Activated CD8-positive, alpha-beta T cell treated with anti-CD3 and anti-CD28 coated beads, Interleukin-2, amount 10 ng/mL, durations not matched to agents 7 days and 5 days (primary cell): ENCODE measurements around the gene PTPA. TPM values are rescaled to one million over a fixed set of nuclear protein-coding genes. Genes with fewer than 3 reads are reported as not detected.

ENCODE experiments used
- ATAC-seq: fragments of 150-1000 bp; cut with Tn5 transposase; one replicate; pipeline ENCODE4 v1.10.0; 2021; ENCODE audit warnings: moderate library complexity
- CTCF ChIA-PET: fragments of 350-600 bp; sonication (Branson Sonifier 250); formaldehyde crosslinking; loops from one replicate; lab custom pipeline; 2021; ENCODE audit warnings: antibody characterized with exemption; lab: Charles Lee
- POLR2A ChIA-PET: fragments of 350-600 bp; sonication (Branson Sonifier 250); formaldehyde crosslinking; loops from one replicate; lab custom pipeline; 2021; ENCODE audit warnings: antibody characterized with exemption; lab: Charles Lee
- DNase-seq: peaks from one replicate; pipeline ENCODE4 v3.0.0-alpha.2; 2020
- H3K27ac Mint-ChIP-seq: one replicate; pipeline ENCODE4 v1.8.0; 2021; ENCODE audit warnings: mild to moderate bottlenecking, mixed read lengths
- H3K27me3 Mint-ChIP-seq: one replicate; pipeline ENCODE4 v1.8.0; 2021; ENCODE audit warnings: low read depth, mixed read lengths
- H3K36me3 Mint-ChIP-seq: one replicate; pipeline ENCODE4 v1.8.0; 2021; ENCODE audit warnings: low read depth, mixed read lengths
- H3K4me1 Mint-ChIP-seq: one replicate; pipeline ENCODE4 v1.8.0; 2021; ENCODE audit warnings: low read depth, mixed read lengths
- H3K4me3 Mint-ChIP-seq: one replicate; pipeline ENCODE4 v1.8.0; 2021; ENCODE audit warnings: mild to moderate bottlenecking, mixed read lengths
- H3K9me3 Mint-ChIP-seq: one replicate; pipeline ENCODE4 v1.8.0; 2022; ENCODE audit warnings: mixed read lengths; ENCODE audit not compliant: insufficient read depth
- total RNA-seq, 2 experiments: library from RNA; stranded (reverse); gene quantifications; one replicate each; pipeline ENCODE4 v1.2.3, GENCODE V29; 2021

PTPA gene
- total RNA-seq, 2 experiments from 2014 or later, result 114 to 125 TPM

GRCh38 chr9:129073404-129073803 lies 37.8 kb upstream of the PTPA start:
- ATAC-seq (no peak), DNase-seq (no peak)
- H3K27me3 Mint-ChIP-seq, result no peaks in the 10 kb centered on the region
- ChIA-PET CTCF (interaction anchor here (0.7 to 1.6 kb wide), 3 partner anchors 38 to 67 kb away, joined by 3 to 4 read pairs (median 3); no protein-coding TSS in a partner anchor), POLR2A (interaction anchor here (0.6 to 0.8 kb wide), 2 partner anchors 8 to 916 kb away, joined by 3 to 4 read pairs; partner anchors contain the start of gene DOLPP1)
- no peaks in the 10 kb centered on the region for H3K9me3 Mint-ChIP-seq
- no peak overlapping the region for H3K4me3 Mint-ChIP-seq
- H3K4me1 Mint-ChIP-seq, result peaks cover 56% of the 10 kb centered on the region
- peak overlapping the region; percentile 79 for H3K27ac Mint-ChIP-seq
- H3K36me3 Mint-ChIP-seq, result peaks cover 11% of the 10 kb centered on the region

GRCh38 chr9:129074106-129074505 lies 37.1 kb upstream of the PTPA start:
- no peaks in the 10 kb centered on the region for H3K9me3 Mint-ChIP-seq
- H3K27me3 Mint-ChIP-seq, result no peaks in the 10 kb centered on the region
- H3K4me3 Mint-ChIP-seq, result no peak overlapping the region
- H3K4me1 Mint-ChIP-seq, result peaks cover 54% of the 10 kb centered on the region
- H3K27ac Mint-ChIP-seq, result no peak overlapping the region
- CTCF ChIA-PET, result interaction anchor here (1.1 kb wide), 1 partner anchor 38 kb away, joined by 3 read pairs; no protein-coding TSS in a partner anchor
- DNase-seq (no peak), ATAC-seq (no peak)
- POLR2A ChIA-PET, result no interaction called here
- peaks cover 7% of the 10 kb centered on the region for H3K36me3 Mint-ChIP-seq

GRCh38 chr9:129075996-129076639 lies 35.1 kb upstream of the PTPA start:
- ChIA-PET CTCF (no interaction called here), POLR2A (no interaction called here)

GRCh38 chr9:129076640-129077037 lies 34.6 kb upstream of the PTPA start:
- Mint-ChIP-seq H3K9me3 (no peaks in the 10 kb centered on the region), H3K4me1 (peaks cover 43% of the 10 kb centered on the region), H3K27me3 (no peaks in the 10 kb centered on the region), H3K36me3 (peaks cover 5% of the 10 kb centered on the region), H3K27ac (no peak overlapping the region), H3K4me3 (no peak overlapping the region)
- ChIA-PET POLR2A (no interaction called here), CTCF (no interaction called here)
- DNase-seq, result no peak
- ATAC-seq, result no peak

More at GRCh38 chr9:129075996-129076639, 35.1 kb upstream of the PTPA start:
- H3K36me3 Mint-ChIP-seq, result peaks cover 5% of the 10 kb centered on the region
- no peak overlapping the region for H3K4me3 Mint-ChIP-seq
- no peaks in the 10 kb centered on the region for H3K9me3 Mint-ChIP-seq
- DNase-seq (no peak), ATAC-seq (no peak)
- H3K27me3 Mint-ChIP-seq, result no peaks in the 10 kb centered on the region
- H3K27ac Mint-ChIP-seq, result no peak overlapping the region
- peaks cover 48% of the 10 kb centered on the region for H3K4me1 Mint-ChIP-seq

GRCh38 chr9:129077236-129077635 lies 34.0 kb upstream of the PTPA start:
- Mint-ChIP-seq H3K4me3 (no peak overlapping the region), H3K36me3 (peaks cover 2% of the 10 kb centered on the region), H3K4me1 (peaks cover 42% of the 10 kb centered on the region), H3K9me3 (no peaks in the 10 kb centered on the region), H3K27ac (no peak overlapping the region), H3K27me3 (no peaks in the 10 kb centered on the region)
- CTCF ChIA-PET, result no interaction called here
- DNase-seq (no peak), ATAC-seq (no peak)
- POLR2A ChIA-PET, result no interaction called here

- H3K27me3 Mint-ChIP-seq, result no peaks in the 10 kb centered on the region
- no peaks in the 10 kb centered on the region for H3K36me3 Mint-ChIP-seq
- ChIA-PET CTCF (interaction anchor here (1.4 kb wide), 1 partner anchor 52 kb away, joined by 3 read pairs; no protein-coding TSS in a partner anchor), POLR2A (interaction anchor here (1.1 kb wide), 1 partner anchor 10 kb away, joined by 3 read pairs; no protein-coding TSS in a partner anchor)
- H3K4me3 Mint-ChIP-seq, result peak overlapping the region; percentile 91
- H3K4me1 Mint-ChIP-seq, result peaks cover 37% of the 10 kb centered on the region
- no peaks in the 10 kb centered on the region for H3K9me3 Mint-ChIP-seq
- H3K27ac Mint-ChIP-seq, result no peak overlapping the region
- ATAC-seq (no peak), DNase-seq (no peak)
These were observed 32.3 kb upstream of the PTPA start for GRCh38 chr9:129078691-129079503.

- no peak for DNase-seq
- no peak for ATAC-seq
- CTCF ChIA-PET, result interaction anchor here (1.1 to 1.5 kb wide), 6 partner anchors 9 to 262 kb away, joined by 3 to 5 read pairs (median 4); partner anchors contain the start of genes ENDOG and MIGA2
- POLR2A ChIA-PET, result no interaction called here
- Mint-ChIP-seq H3K27me3 (no peaks in the 10 kb centered on the region), H3K4me1 (peaks cover 34% of the 10 kb centered on the region), H3K36me3 (peaks cover 3% of the 10 kb centered on the region), H3K4me3 (peak overlapping the region; percentile 91), H3K27ac (peak overlapping the region; percentile 58), H3K9me3 (no peaks in the 10 kb centered on the region)
These were observed 31.4 kb upstream of the PTPA start for GRCh38 chr9:129079829-129080228.

- no peaks in the 10 kb centered on the region for H3K27me3 Mint-ChIP-seq
- ATAC-seq (no peak), DNase-seq (no peak)
- peaks cover 34% of the 10 kb centered on the region for H3K4me1 Mint-ChIP-seq
- ChIA-PET POLR2A (interaction anchor here (1.3 to 1.5 kb wide), 2 partner anchors 10 to 44 kb away, joined by 4 to 5 read pairs; partner anchors contain the start of gene MIGA2), CTCF (interaction anchor here (0.8 to 2.0 kb wide), 10 partner anchors 9 to 262 kb away, joined by 3 to 5 read pairs (median 4); partner anchors contain the start of genes ENDOG and MIGA2)
- no peaks in the 10 kb centered on the region for H3K9me3 Mint-ChIP-seq
- peak overlapping the region; percentile 91 for H3K4me3 Mint-ChIP-seq
- H3K27ac Mint-ChIP-seq, result peak overlapping the region; percentile 79
- H3K36me3 Mint-ChIP-seq, result peaks cover 3% of the 10 kb centered on the region
These were observed 31.0 kb upstream of the PTPA start for GRCh38 chr9:129080298-129080600.

- Mint-ChIP-seq H3K4me3 (peak within 1 kb of the TSS; percentile 91), H3K27me3 (no peaks in the 10 kb centered on the region), H3K9me3 (no peaks in the 10 kb centered on the region), H3K4me1 (peaks cover 34% of the 10 kb centered on the region), H3K36me3 (peaks cover 5% of the 10 kb centered on the region), H3K27ac (peak within 1 kb of the TSS; percentile 79)
- ChIA-PET POLR2A (interaction anchor here (0.5 to 1.5 kb wide), 7 partner anchors 7 to 1782 kb away, joined by 3 to 7 read pairs (median 3); partner anchors contain the start of genes MIGA2 and PTPA), CTCF (interaction anchor here (0.8 to 2.0 kb wide), 10 partner anchors 10 to 263 kb away, joined by 3 to 5 read pairs (median 4); partner anchors contain the start of genes ENDOG and MIGA2)
- DNase-seq, result peak; percentile 99
- peak; percentile 98 for ATAC-seq
These were observed 30.4 kb upstream of the PTPA start, which contains the start of gene DOLPP1 for GRCh38 chr9:129080601-129081387. DOLPP1 (plus strand) TSS chr9:129081111; CDS start chr9:129081132, 21 bp downstream.

GRCh38 chr9:129081388-129081904 lies 29.8 kb upstream of the PTPA start:
- Mint-ChIP-seq H3K36me3 (peaks cover 5% of the 10 kb centered on the region), H3K9me3 (no peaks in the 10 kb centered on the region), H3K4me3 (peak overlapping the region; percentile 91), H3K4me1 (peaks cover 34% of the 10 kb centered on the region), H3K27ac (peak overlapping the region; percentile 79), H3K27me3 (no peaks in the 10 kb centered on the region)
- POLR2A ChIA-PET, result interaction anchor here (0.5 to 1.5 kb wide), 7 partner anchors 8 to 199 kb away, joined by 3 to 7 read pairs (median 3); partner anchors contain the start of genes MIGA2 and PTPA
- CTCF ChIA-PET, result interaction anchor here (1.5 to 2.0 kb wide), 3 partner anchors 11 to 61 kb away, joined by 4 to 5 read pairs (median 5); no protein-coding TSS in a partner anchor
- DNase-seq, result no peak
- ATAC-seq, result no peak
